Mucosa of stomach (tissue), 1 donor: Measurements from ENCODE around the gene LRRC8C.

ENCODE experiments used
- H3K27me3 ChIP-seq: one replicate; pipeline ENCODE4 v1.7.0; 2013; ENCODE audit warnings: mild to moderate bottlenecking, low read length; ENCODE audit not compliant: control insufficient read depth, insufficient read depth
- H3K36me3 ChIP-seq: one replicate; pipeline ENCODE4 v1.7.0; 2013; ENCODE audit warnings: low read length; ENCODE audit not compliant: control insufficient read depth, insufficient read depth
- H3K4me1 ChIP-seq: one replicate; pipeline ENCODE4 v1.7.0; 2013; ENCODE audit warnings: mild to moderate bottlenecking, low read length; ENCODE audit not compliant: control insufficient read depth, insufficient read depth
- H3K4me3 ChIP-seq: one replicate; pipeline ENCODE4 v1.7.0; 2013; ENCODE audit warnings: low read length
- H3K9ac ChIP-seq: one replicate; pipeline ENCODE4 v1.7.0; 2013; ENCODE audit warnings: mild to moderate bottlenecking, low read length, moderate library complexity
- H3K9me3 ChIP-seq: one replicate; pipeline ENCODE4 v1.7.0; 2013; ENCODE audit warnings: mild to moderate bottlenecking, low read length, moderate library complexity; ENCODE audit not compliant: control insufficient read depth
- donor health status: Pancreatic carcinoma.

LRRC8C gene

DNA sequence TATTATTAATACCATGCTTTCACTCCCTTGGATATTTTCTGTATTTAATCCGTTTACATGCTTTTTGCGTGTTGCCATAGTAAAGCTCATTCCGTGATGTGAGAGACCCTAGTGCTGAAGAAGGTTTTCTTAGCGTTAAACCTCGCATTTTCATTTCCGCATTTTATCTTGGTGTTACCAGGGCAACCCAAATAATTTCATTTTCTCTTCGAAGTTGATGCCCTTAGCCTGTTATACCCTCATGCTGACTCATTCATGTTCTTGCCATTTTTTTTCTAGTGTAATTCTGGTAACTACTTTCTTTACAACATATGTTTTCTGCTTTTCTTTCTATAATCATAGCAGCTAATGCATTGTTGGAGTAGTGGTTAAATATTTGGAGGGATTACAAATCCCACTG, 37.2 kb downstream of the LRRC8C start:
- H3K9ac ChIP-seq: no peak overlapping the region
- H3K4me1 ChIP-seq: no peaks in the 10 kb centered on the region
- no peaks in the 10 kb centered on the region for H3K9me3 ChIP-seq
- H3K4me3 ChIP-seq: no peak overlapping the region
- no peaks in the 10 kb centered on the region for H3K27me3 ChIP-seq
- no peaks in the 10 kb centered on the region for H3K36me3 ChIP-seq

- no peaks in the 10 kb centered on the region for H3K4me1 ChIP-seq
- no peak overlapping the region for H3K9ac ChIP-seq
- H3K4me3 ChIP-seq: no peak overlapping the region
- H3K36me3 ChIP-seq: no peaks in the 10 kb centered on the region
- H3K9me3 ChIP-seq: no peaks in the 10 kb centered on the region
- H3K27me3 ChIP-seq: no peaks in the 10 kb centered on the region
Measured at GRCh38 chr1:89670711-89671110, 37.8 kb downstream of the LRRC8C start.

- Histone ChIP-seq H3K4me1 (no peaks in the 10 kb centered on the region), H3K9ac (no peak overlapping the region)
Measured at GRCh38 chr1:89671775-89672488, 39.0 kb downstream of the LRRC8C start.

DNA sequence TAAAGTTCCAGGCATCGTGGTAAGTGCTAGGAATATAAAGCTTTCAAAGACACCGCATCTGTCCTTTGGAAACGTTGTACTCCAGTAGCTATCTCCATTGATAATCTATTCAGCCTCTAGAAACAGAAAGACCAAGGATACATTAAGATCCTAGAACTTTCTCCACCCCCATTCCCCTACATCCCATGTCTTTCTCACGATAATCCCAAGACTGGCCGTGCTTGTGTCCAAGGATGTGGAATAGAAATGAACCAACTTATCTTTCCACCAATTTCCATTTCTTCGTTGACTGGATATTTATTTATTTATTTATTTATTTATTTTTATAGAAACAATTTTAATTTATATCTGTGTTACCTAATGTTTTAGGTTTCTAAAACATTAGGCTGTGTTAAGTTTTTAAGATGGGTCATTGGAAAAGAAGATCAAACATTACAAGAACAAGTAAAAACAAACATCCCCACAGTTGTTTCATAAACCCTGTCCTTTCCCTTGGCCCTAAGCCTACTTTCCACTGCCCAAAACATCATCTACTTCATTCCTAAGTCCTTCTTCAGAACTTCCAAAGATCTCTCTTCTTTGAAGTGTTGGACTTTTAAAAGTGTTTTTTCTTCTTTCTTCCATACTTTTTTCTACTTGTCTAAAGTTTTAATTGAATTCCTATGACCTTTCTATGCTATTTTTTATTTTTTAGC, 39.7 kb downstream of the LRRC8C start:
- no peaks in the 10 kb centered on the region for H3K36me3 ChIP-seq
- no peaks in the 10 kb centered on the region for H3K27me3 ChIP-seq
- H3K9me3 ChIP-seq: no peaks in the 10 kb centered on the region
- H3K9ac ChIP-seq: no peak overlapping the region
- no peak overlapping the region for H3K4me3 ChIP-seq
- no peaks in the 10 kb centered on the region for H3K4me1 ChIP-seq

More at GRCh38 chr1:89671775-89672488, 39.0 kb downstream of the LRRC8C start:
- Histone ChIP-seq H3K36me3 (no peaks in the 10 kb centered on the region), H3K4me3 (no peak overlapping the region), H3K27me3 (no peaks in the 10 kb centered on the region), H3K9me3 (no peaks in the 10 kb centered on the region)

GRCh38 chr1:89673251-89673650, 40.3 kb downstream of the LRRC8C start:
- H3K9me3 ChIP-seq: no peaks in the 10 kb centered on the region
- no peaks in the 10 kb centered on the region for H3K27me3 ChIP-seq
- H3K9ac ChIP-seq: no peak overlapping the region
- H3K4me1 ChIP-seq: no peaks in the 10 kb centered on the region
- no peaks in the 10 kb centered on the region for H3K36me3 ChIP-seq
- H3K4me3 ChIP-seq: no peak overlapping the region

- Histone ChIP-seq H3K36me3 (no peaks in the 10 kb centered on the region), H3K4me3 (no peak overlapping the region), H3K4me1 (no peaks in the 10 kb centered on the region), H3K27me3 (no peaks in the 10 kb centered on the region), H3K9ac (no peak overlapping the region), H3K9me3 (no peaks in the 10 kb centered on the region)
Measured at GRCh38 chr1:89675677-89676076, 42.8 kb downstream of the LRRC8C start.

GRCh38 chr1:89681045-89681729, 48.3 kb downstream of the LRRC8C start:
- Histone ChIP-seq H3K4me1 (no peaks in the 10 kb centered on the region), H3K27me3 (no peaks in the 10 kb centered on the region), H3K9ac (no peak overlapping the region), H3K36me3 (no peaks in the 10 kb centered on the region), H3K9me3 (no peaks in the 10 kb centered on the region), H3K4me3 (no peak overlapping the region)

- H3K9ac ChIP-seq: no peak overlapping the region
- no peak overlapping the region for H3K4me3 ChIP-seq
- H3K4me1 ChIP-seq: no peaks in the 10 kb centered on the region
- H3K9me3 ChIP-seq: no peaks in the 10 kb centered on the region
- H3K36me3 ChIP-seq: no peaks in the 10 kb centered on the region
- no peaks in the 10 kb centered on the region for H3K27me3 ChIP-seq
Measured at GRCh38 chr1:89682611-89683010, 49.7 kb downstream of the LRRC8C start.

- H3K9me3 ChIP-seq: no peaks in the 10 kb centered on the region
- H3K27me3 ChIP-seq: no peaks in the 10 kb centered on the region
- H3K36me3 ChIP-seq: no peaks in the 10 kb centered on the region
- H3K4me3 ChIP-seq: no peak overlapping the region
- H3K9ac ChIP-seq: no peak overlapping the region
- H3K4me1 ChIP-seq: no peaks in the 10 kb centered on the region
Measured at GRCh38 chr1:89685461-89685860, 52.5 kb downstream of the LRRC8C start.

GRCh38 chr1:89686520-89686919, 53.6 kb downstream of the LRRC8C start:
- no peak overlapping the region for H3K9ac ChIP-seq
- H3K27me3 ChIP-seq: no peaks in the 10 kb centered on the region
- no peaks in the 10 kb centered on the region for H3K4me1 ChIP-seq
- H3K36me3 ChIP-seq: no peaks in the 10 kb centered on the region
- no peak overlapping the region for H3K4me3 ChIP-seq
- no peaks in the 10 kb centered on the region for H3K9me3 ChIP-seq

DNA sequence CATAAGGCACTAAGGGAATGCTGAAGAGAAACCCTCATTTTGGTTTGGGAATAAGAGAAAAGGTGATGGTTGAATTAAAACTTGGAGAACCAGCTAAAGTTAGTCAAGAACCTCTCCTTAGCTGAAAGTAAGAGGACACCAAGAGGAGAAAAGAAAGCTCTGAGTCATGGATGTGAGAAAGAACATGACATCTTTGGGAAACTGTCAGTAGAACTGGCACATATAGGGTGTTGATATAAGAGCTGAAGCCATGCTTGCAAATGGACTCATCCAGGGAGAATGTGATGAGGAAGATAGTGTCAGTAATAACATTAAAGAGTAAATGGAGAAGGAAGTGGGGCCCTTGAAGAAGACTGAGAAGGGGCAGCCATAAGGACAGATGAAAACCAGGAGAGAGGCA, 54.3 kb downstream of the LRRC8C start:
- Histone ChIP-seq H3K9ac (no peak overlapping the region), H3K36me3 (no peaks in the 10 kb centered on the region), H3K27me3 (no peaks in the 10 kb centered on the region), H3K4me1 (no peaks in the 10 kb centered on the region), H3K9me3 (no peaks in the 10 kb centered on the region), H3K4me3 (no peak overlapping the region)

- no peaks in the 10 kb centered on the region for H3K36me3 ChIP-seq
- H3K27me3 ChIP-seq: no peaks in the 10 kb centered on the region
- H3K9ac ChIP-seq: no peak overlapping the region
- no peaks in the 10 kb centered on the region for H3K4me1 ChIP-seq
- H3K4me3 ChIP-seq: no peak overlapping the region
- no peaks in the 10 kb centered on the region for H3K9me3 ChIP-seq
Measured at GRCh38 chr1:89688607-89689006, 55.7 kb downstream of the LRRC8C start.
